HG03280 (cell line): ENCODE data around the gene DAP.
"Not testable (repeated sequence)": the region's sequence is repeated elsewhere in the genome, so short reads cannot be mapped to it uniquely, and the experiment has no call there.

Experiments
- ATAC-seq: cut with Tn5 transposase; IDR thresholded peaks from one replicate; pipeline ENCODE4 v1.9.1; 2021; ENCODE audit warnings: mild to moderate bottlenecking, moderate library complexity; ENCODE audit not compliant: unreplicated experiment

DAP gene

GRCh38 chr5:10658265-10658664, 102.8 kb downstream of the DAP start:
- no peak for ATAC-seq

GRCh38 chr5:10655972-10656830, 104.8 kb downstream of the DAP start:
- ATAC-seq: no peak

GRCh38 chr5:10655161-10655971, 105.7 kb downstream of the DAP start:
- no peak for ATAC-seq

- ATAC-seq: no peak
Measured at GRCh38 chr5:10654566-10654965, 106.5 kb downstream of the DAP start.

- no peak for ATAC-seq
Measured at GRCh38 chr5:10653751-10654400, 107.2 kb downstream of the DAP start.

GRCh38 chr5:10653043-10653442, 108.0 kb downstream of the DAP start:
- no peak for ATAC-seq

- ATAC-seq: no peak
Measured at GRCh38 chr5:10652606-10653005, 108.4 kb downstream of the DAP start.

- ATAC-seq: no peak
Measured at GRCh38 chr5:10652151-10652550, 108.9 kb downstream of the DAP start.

GRCh38 chr5:10649666-10650380, 111.2 kb downstream of the DAP start:
- no peak for ATAC-seq

- ATAC-seq: no peak
Measured at GRCh38 chr5:10648806-10649665, 112.0 kb downstream of the DAP start.

GRCh38 chr5:10647640-10648039, 113.4 kb downstream of the DAP start:
- no peak for ATAC-seq

GRCh38 chr5:10645671-10646070, 115.4 kb downstream of the DAP start:
- no peak for ATAC-seq

- ATAC-seq: no peak
Measured at GRCh38 chr5:10645146-10645545, 115.9 kb downstream of the DAP start.

- ATAC-seq: no peak
Measured at GRCh38 chr5:10644192-10644591, 116.8 kb downstream of the DAP start.

GRCh38 chr5:10642367-10642766, 118.7 kb downstream of the DAP start:
- ATAC-seq: no peak

- no peak for ATAC-seq
Measured at GRCh38 chr5:10639846-10640368, 121.1 kb downstream of the DAP start.

GRCh38 chr5:10638723-10639122, 122.3 kb downstream of the DAP start:
- ATAC-seq: not testable (repeated sequence)

- no peak for ATAC-seq
Measured at GRCh38 chr5:10637944-10638343, 123.1 kb downstream of the DAP start.

- no peak for ATAC-seq
Measured at GRCh38 chr5:10636363-10637142, 124.5 kb downstream of the DAP start.
